Body of pancreas (tissue), 4 donors: ENCODE data around the gene VEGFA. TPM values are rescaled to one million over a fixed set of nuclear protein-coding genes. Genes with fewer than 3 reads are reported as not detected.

Experiments used
- ATAC-seq: fragments of 150-250 bp; one replicate; pipeline ENCODE4 v1.9.1; 2016
- DNase-seq, 4 donors: peaks; one replicate each; pipeline ENCODE4 v3.0.0-alpha.2; 2019
- H3K27ac ChIP-seq, 4 donors: fragments of 200-600 bp; sonication (generic); 1 replicate in 3 of 4; 2 replicates in 1 of 4; pipeline versions ENCODE4 v1.5.1 to v1.6.1; 2016 to 2019; ENCODE audit warnings: mild to moderate bottlenecking in 1 of 4, mixed read lengths in 1 of 4, moderate library complexity in 1 of 4
- H3K27me3 ChIP-seq, 2 donors: fragments of 200-600 bp; sonication (generic); one replicate each; pipeline ENCODE4 v1.6.0; 2016; ENCODE audit warnings: mild to moderate bottlenecking in 1 of 2
- H3K36me3 ChIP-seq, 2 donors: fragments of 200-600 bp; sonication (generic); replicated peaks in 1 of 2; 2 replicates each; pipeline ENCODE4 v1.5.1; 2016; ENCODE audit warnings: low read depth in 2 of 2; ENCODE audit not compliant: insufficient read depth in 1 of 2
- H3K4me1 ChIP-seq: fragments of 200-600 bp; sonication (generic); one replicate; pipeline ENCODE4 v1.6.0; 2016
- H3K4me3 ChIP-seq, 2 donors: fragments of 200-600 bp; sonication (generic); 1 replicate in 1 of 2; 2 replicates in 1 of 2; pipeline ENCODE4 v1.5.1; 2016 to 2019
- H3K9me3 ChIP-seq, 3 donors: fragments of 200-600 bp; sonication (generic); 1 replicate in 2 of 3; 2 replicates in 1 of 3; pipeline ENCODE4 v1.5.1; 2016
- POLR2A ChIP-seq, 3 donors: fragments of 450-650 bp; IDR thresholded peaks; one replicate each; pipeline ENCODE4 v1.6.1; 2016; ENCODE audit warnings: antibody characterized with exemption in 3 of 3, mild to moderate bottlenecking in 2 of 3
- WGBS, 2 donors: methylation state at CpG; one replicate each; pipeline ENCODE4 v1.1.5; 2017; 5-methylcytosine and 5-hydroxymethylcytosine counted together
- intact Hi-C: fragments of 100-400 bp; cut with DNase I; formaldehyde crosslinking; loops from one replicate; pipeline ENCODE4 v1.15.1; 2023
- total RNA-seq, 2 donors: library from RNA; depleted of rRNA; stranded (reverse); fragments of >200 nt; gene quantifications; one replicate each; pipeline ENCODE4 v1.1.0, GENCODE V29; 2016
- TF ChIP-seq, protein P1 (sequence below), 7 experiments: fragments of 450-650 bp in 4 of 7; fragments of 200-600 bp in 3 of 7; sonication (generic) in 3 of 7; IDR thresholded peaks; one replicate each; pipeline ENCODE4 v1.5.1; 2016 to 2019; ENCODE audit warnings: antibody characterized with exemption in 7 of 7

VEGFA gene
- total RNA-seq, 2 donors from 2014 or later: 84.8 to 272 TPM

DNA sequence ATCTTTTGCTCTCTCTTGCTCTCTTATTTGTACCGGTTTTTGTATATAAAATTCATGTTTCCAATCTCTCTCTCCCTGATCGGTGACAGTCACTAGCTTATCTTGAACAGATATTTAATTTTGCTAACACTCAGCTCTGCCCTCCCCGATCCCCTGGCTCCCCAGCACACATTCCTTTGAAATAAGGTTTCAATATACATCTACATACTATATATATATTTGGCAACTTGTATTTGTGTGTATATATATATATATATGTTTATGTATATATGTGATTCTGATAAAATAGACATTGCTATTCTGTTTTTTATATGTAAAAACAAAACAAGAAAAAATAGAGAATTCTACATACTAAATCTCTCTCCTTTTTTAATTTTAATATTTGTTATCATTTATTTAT, 15.9 kb downstream of the VEGFA start:
- H3K4me3 ChIP-seq: no peak overlapping the region
- 27 to 30% methylated on average over 3 of the region's 3 CpGs for WGBS, 2 donors
- ATAC-seq (no peak), DNase-seq (no peak)
- no peak for TF ChIP-seq POLR2A (IDR thresholded peaks at IDR 0.05)
- TF ChIP-seq, protein P1, sequence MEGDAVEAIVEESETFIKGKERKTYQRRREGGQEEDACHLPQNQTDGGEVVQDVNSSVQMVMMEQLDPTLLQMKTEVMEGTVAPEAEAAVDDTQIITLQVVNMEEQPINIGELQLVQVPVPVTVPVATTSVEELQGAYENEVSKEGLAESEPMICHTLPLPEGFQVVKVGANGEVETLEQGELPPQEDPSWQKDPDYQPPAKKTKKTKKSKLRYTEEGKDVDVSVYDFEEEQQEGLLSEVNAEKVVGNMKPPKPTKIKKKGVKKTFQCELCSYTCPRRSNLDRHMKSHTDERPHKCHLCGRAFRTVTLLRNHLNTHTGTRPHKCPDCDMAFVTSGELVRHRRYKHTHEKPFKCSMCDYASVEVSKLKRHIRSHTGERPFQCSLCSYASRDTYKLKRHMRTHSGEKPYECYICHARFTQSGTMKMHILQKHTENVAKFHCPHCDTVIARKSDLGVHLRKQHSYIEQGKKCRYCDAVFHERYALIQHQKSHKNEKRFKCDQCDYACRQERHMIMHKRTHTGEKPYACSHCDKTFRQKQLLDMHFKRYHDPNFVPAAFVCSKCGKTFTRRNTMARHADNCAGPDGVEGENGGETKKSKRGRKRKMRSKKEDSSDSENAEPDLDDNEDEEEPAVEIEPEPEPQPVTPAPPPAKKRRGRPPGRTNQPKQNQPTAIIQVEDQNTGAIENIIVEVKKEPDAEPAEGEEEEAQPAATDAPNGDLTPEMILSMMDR (IDR thresholded peaks at IDR 0.05): no peak
- peaks cover 37% of the 10 kb centered on the region for H3K4me1 ChIP-seq
- intact Hi-C loops: no loop called here
- peak overlapping the region in 1 of 4 donors; percentile 29 for H3K27ac ChIP-seq
- H3K27me3 ChIP-seq: no peaks in the 10 kb centered on the region
- H3K9me3 ChIP-seq: no peaks in the 10 kb centered on the region
- peaks cover 4 to 16% of the 10 kb centered on the region in 2 donors for H3K36me3 ChIP-seq

DNA sequence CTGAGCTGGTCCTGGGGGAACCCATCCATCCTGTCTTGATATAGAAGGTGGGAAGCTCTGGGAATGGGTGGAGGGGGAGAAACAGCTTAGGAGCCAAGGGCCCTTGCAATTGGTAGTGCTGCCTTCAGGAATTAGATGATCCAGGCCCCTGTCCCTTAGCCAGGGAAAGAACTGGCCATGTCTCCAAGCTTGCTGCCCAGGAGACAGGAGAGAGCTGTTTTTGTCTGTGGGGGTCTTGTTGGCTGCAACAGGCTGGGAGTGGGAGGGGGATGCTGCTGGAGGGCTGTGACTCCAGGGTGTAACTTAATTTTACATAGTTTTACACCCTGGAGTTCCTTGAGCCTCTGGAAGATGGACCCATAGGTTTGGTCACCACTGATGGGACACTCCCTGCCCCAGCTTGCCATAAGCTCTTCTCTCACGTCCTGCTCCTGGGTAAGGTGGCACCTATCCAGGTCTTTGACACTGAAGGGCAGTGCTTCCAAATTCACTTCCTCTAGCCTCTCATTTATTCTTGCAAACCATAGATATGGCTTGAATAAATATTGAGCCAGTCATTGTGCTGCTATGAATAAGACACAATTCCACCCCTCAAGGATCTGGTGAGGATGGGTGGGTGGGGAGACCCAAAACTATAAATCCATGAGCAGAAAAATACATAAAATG, 16.8 kb downstream of the VEGFA start:
- no peaks in the 10 kb centered on the region for H3K27me3 ChIP-seq
- peaks cover 28% of the 10 kb centered on the region for H3K4me1 ChIP-seq
- H3K27ac ChIP-seq: peak overlapping the region in 3 of 4 donors; percentile 14 to 45 (median 23)
- intact Hi-C loops: no loop called here
- WGBS, 2 donors: 8 to 15% methylated on average over 1 of the region's 1 CpG
- H3K9me3 ChIP-seq: no peaks in the 10 kb centered on the region
- peaks cover 4 to 16% of the 10 kb centered on the region in 2 donors for H3K36me3 ChIP-seq
- no peak for TF ChIP-seq POLR2A (IDR thresholded peaks at IDR 0.05)
- TF ChIP-seq, protein P1 (IDR thresholded peaks at IDR 0.05): no peak
- DNase-seq: peak in 3 of 4 donors; percentile 48 to 57 (median 49)
- ATAC-seq: no peak
- H3K4me3 ChIP-seq: no peak overlapping the region

DNA sequence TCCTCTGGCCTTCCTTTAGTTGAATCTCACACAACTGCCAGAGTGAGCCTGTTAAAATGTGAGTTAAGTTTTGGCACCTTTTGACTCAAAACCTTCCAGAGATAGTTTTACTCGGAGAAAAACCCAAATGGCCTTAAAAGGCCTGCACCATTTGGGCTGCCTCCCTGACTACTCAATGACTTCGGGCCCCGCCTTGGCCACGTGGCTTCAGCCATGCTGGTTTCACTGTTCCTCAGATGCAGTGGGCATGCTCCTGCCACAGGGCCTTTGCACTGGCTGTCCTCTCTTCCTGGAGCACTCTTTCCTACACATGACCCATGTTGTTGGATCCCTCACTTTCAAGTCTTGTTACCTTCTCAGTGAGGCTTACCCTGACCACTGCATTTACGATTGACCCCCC, 18.3 kb downstream of the VEGFA start:
- no peak overlapping the region for H3K27ac ChIP-seq
- DNase-seq (no peak), ATAC-seq (no peak)
- no peak overlapping the region for H3K4me3 ChIP-seq
- intact Hi-C loops: no loop called here
- H3K36me3 ChIP-seq: peaks cover 4 to 14% of the 10 kb centered on the region in 2 donors
- peaks cover 14% of the 10 kb centered on the region for H3K4me1 ChIP-seq
- no peaks in the 10 kb centered on the region for H3K27me3 ChIP-seq
- 84 to 85% methylated on average over 5 of the region's 5 CpGs for WGBS, 2 donors
- TF ChIP-seq, protein P1 (IDR thresholded peaks at IDR 0.05): no peak
- no peak for TF ChIP-seq POLR2A (IDR thresholded peaks at IDR 0.05)
- H3K9me3 ChIP-seq: no peaks in the 10 kb centered on the region

DNA sequence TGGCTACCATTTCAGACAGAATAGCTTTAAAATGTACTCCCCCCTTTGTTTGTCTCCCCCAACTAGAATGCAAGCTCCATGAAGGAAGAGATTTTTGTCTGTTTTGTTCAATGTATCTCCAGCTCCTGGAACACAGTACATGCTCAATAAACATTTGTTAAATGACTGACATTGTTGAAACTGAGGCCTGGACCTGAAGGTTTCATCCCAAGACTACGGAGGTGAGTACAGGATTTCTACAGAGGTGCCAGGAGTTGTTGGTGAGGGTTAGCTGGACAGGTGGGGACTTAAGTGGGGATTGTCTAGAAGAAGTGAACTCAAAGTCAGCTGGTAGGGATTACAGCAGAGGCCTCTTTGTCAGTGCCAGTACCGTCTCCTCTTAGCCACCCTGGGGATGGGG, 19.4 kb downstream of the VEGFA start:
- Histone ChIP-seq H3K27me3 (no peaks in the 10 kb centered on the region), H3K27ac (peak overlapping the region in 1 of 4 donors; percentile 23), H3K4me3 (no peak overlapping the region), H3K9me3 (no peaks in the 10 kb centered on the region), H3K36me3 (peaks cover 4 to 9% of the 10 kb centered on the region in 2 donors), H3K4me1 (peaks cover 14% of the 10 kb centered on the region)
- intact Hi-C loops: no loop called here
- TF ChIP-seq, protein P1 (IDR thresholded peaks at IDR 0.05): no peak
- TF ChIP-seq POLR2A (IDR thresholded peaks at IDR 0.05): no peak
- 71 to 79% methylated on average over 2 of the region's 2 CpGs for WGBS, 2 donors
- DNase-seq (no peak), ATAC-seq (no peak)

DNA sequence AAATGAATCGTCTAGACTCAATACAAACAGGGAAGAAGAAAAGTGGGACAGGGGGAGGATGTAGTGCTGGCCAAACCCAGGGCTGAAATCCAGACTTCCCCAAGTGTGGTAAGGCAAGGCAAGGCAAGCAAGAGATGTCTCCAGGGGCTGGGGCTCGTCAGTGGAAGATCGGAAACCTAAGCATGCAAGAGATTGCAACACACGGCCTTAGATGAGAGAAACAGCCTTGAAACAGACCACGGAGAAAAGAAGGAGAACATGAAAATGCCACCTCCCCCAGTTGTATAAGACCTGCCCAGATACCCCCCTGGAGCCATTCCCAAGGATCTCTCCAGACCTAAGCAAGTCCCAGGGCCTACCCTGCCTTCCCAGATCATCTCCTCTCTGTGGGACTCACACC, 20.0 kb downstream of the VEGFA start:
- ATAC-seq (peak; percentile 26), DNase-seq (peak in 1 of 4 donors; percentile 65)
- intact Hi-C loops: no loop called here
- Histone ChIP-seq H3K4me3 (no peak overlapping the region), H3K9me3 (no peaks in the 10 kb centered on the region), H3K27ac (peak overlapping the region in 3 of 4 donors; percentile 12 to 41 (median 23)), H3K36me3 (peaks cover 3 to 5% of the 10 kb centered on the region in 2 donors), H3K4me1 (peaks cover 13% of the 10 kb centered on the region), H3K27me3 (no peaks in the 10 kb centered on the region)
- TF ChIP-seq POLR2A (IDR thresholded peaks at IDR 0.05): no peak
- TF ChIP-seq, protein P1 (IDR thresholded peaks at IDR 0.05): no peak
- 19 to 29% methylated on average over 5 of the region's 5 CpGs for WGBS, 2 donors
